ENCODE measurements around the gene FBXO47. TPM values are rescaled to one million over a fixed set of nuclear protein-coding genes. Genes with fewer than 3 reads are reported as not detected.

Gene FBXO47
- total and polyA plus RNA-seq, 4 donors = not detected

GRCh38 chr17:38920374-38921291, 46.6 kb downstream of the FBXO47 start:
- H3K36me3 ChIP-seq (ENCODE audit: control insufficient read depth in 4 of 4, insufficient read depth in 4 of 4, low read length in 4 of 4) = peaks cover 0 to 43% (median 21%) of the 10 kb centered on the region in 4 donors
- peaks cover 5 to 11% (median 6%) of the 10 kb centered on the region in 5 donors for H3K4me1 ChIP-seq (ENCODE audit: control insufficient read depth in 5 of 5, insufficient read depth in 5 of 5, low read length in 5 of 5)
- H3K27ac ChIP-seq (ENCODE audit: low read depth in 1 of 2, low read length in 1 of 2) = no peak overlapping the region
- DNase-seq (no peak), ATAC-seq (ENCODE audit: insufficient read depth, low FRiP score) (no peak)
- 80 to 88% methylated on average over 9 of the region's 9 CpGs for WGBS, 2 donors
- no peaks in the 10 kb centered on the region for H3K27me3 ChIP-seq (ENCODE audit: control insufficient read depth in 3 of 3, insufficient read depth in 3 of 3, low read length in 2 of 3)
- no peak overlapping the region for H3K4me3 ChIP-seq
- H3K9ac ChIP-seq (ENCODE audit: insufficient read depth in 1 of 2, low read length in 2 of 2) = no peak overlapping the region
- TF ChIP-seq CTCF (IDR thresholded peaks at IDR 0.05; ENCODE audit: control extremely low read depth, extremely low read depth) = no peak
- no peaks in the 10 kb centered on the region for H3K9me3 ChIP-seq (ENCODE audit: control insufficient read depth in 4 of 4, insufficient read depth in 3 of 4, low read length in 3 of 4)

GRCh38 chr17:38919316-38920078, 47.7 kb downstream of the FBXO47 start:
- TF ChIP-seq CTCF (IDR thresholded peaks at IDR 0.05; ENCODE audit: control extremely low read depth, extremely low read depth) = no peak
- WGBS, 2 donors = 97 to 99% methylated on average over 16 of the region's 16 CpGs
- H3K4me1 ChIP-seq (ENCODE audit: control insufficient read depth in 5 of 5, insufficient read depth in 5 of 5, low read length in 5 of 5) = peaks cover 3 to 12% (median 6%) of the 10 kb centered on the region in 5 donors
- H3K9ac ChIP-seq (ENCODE audit: insufficient read depth in 1 of 2, low read length in 2 of 2) = no peak overlapping the region
- peaks cover 0 to 54% (median 31%) of the 10 kb centered on the region in 4 donors for H3K36me3 ChIP-seq (ENCODE audit: control insufficient read depth in 4 of 4, insufficient read depth in 4 of 4, low read length in 4 of 4)
- DNase-seq (no peak), ATAC-seq (ENCODE audit: insufficient read depth, low FRiP score) (no peak)
- H3K27me3 ChIP-seq (ENCODE audit: control insufficient read depth in 3 of 3, insufficient read depth in 3 of 3, low read length in 2 of 3) = no peaks in the 10 kb centered on the region
- peak overlapping the region in 1 of 2 donors; percentile 9 for H3K27ac ChIP-seq (ENCODE audit: low read depth in 1 of 2, low read length in 1 of 2)
- no peak overlapping the region for H3K4me3 ChIP-seq
- no peaks in the 10 kb centered on the region for H3K9me3 ChIP-seq (ENCODE audit: control insufficient read depth in 4 of 4, insufficient read depth in 3 of 4, low read length in 3 of 4)

GRCh38 chr17:38918916-38919315, 48.3 kb downstream of the FBXO47 start:
- WGBS, 2 donors = 90 to 91% methylated on average over 5 of the region's 5 CpGs
- DNase-seq (no peak), ATAC-seq (ENCODE audit: insufficient read depth, low FRiP score) (no peak)
- Histone ChIP-seq H3K9me3 (ENCODE audit: control insufficient read depth in 4 of 4, insufficient read depth in 3 of 4, low read length in 3 of 4) (no peaks in the 10 kb centered on the region), H3K27me3 (ENCODE audit: control insufficient read depth in 3 of 3, insufficient read depth in 3 of 3, low read length in 2 of 3) (no peaks in the 10 kb centered on the region), H3K27ac (ENCODE audit: low read depth in 1 of 2, low read length in 1 of 2) (no peak overlapping the region), H3K4me1 (ENCODE audit: control insufficient read depth in 5 of 5, insufficient read depth in 5 of 5, low read length in 5 of 5) (peaks cover 3 to 16% (median 6%) of the 10 kb centered on the region in 5 donors), H3K36me3 (ENCODE audit: control insufficient read depth in 4 of 4, insufficient read depth in 4 of 4, low read length in 4 of 4) (peaks cover 0 to 60% (median 32%) of the 10 kb centered on the region in 4 donors), H3K9ac (ENCODE audit: insufficient read depth in 1 of 2, low read length in 2 of 2) (no peak overlapping the region), H3K4me3 (no peak overlapping the region)
- TF ChIP-seq CTCF (IDR thresholded peaks at IDR 0.05; ENCODE audit: control extremely low read depth, extremely low read depth) = no peak
